ENCODE measurements around the gene LAMA2. TPM values are rescaled to one million over a fixed set of nuclear protein-coding genes. Genes with fewer than 3 reads are reported as not detected.

LAMA2 gene
- total RNA-seq, 3 donors from 2014 or later = 116 to 293 (median 118) TPM

GRCh38 chr6:129306826-129307225 lies 423.9 kb downstream of the LAMA2 start:
- H3K27ac ChIP-seq = no peak overlapping the region
- intact Hi-C loops (cut with DNase I; ENCODE audit: low total_unique reads) = no loop called here
- DNase-seq (ENCODE audit: low spot score in 2 of 2) = no peak
- TF ChIP-seq CTCF (IDR thresholded peaks at IDR 0.05) (no peak), POLR2A (IDR thresholded peaks at IDR 0.05) (no peak), POLR2AphosphoS5 (IDR thresholded peaks at IDR 0.05) (no peak)
- no peaks in the 10 kb centered on the region for H3K36me3 ChIP-seq
- H3K4me3 ChIP-seq = no peak overlapping the region
- H3K4me1 ChIP-seq = no peaks in the 10 kb centered on the region
- H3K27me3 ChIP-seq = no peaks in the 10 kb centered on the region
- no peaks in the 10 kb centered on the region for H3K9me3 ChIP-seq

GRCh38 chr6:129307845-129308244 lies 424.9 kb downstream of the LAMA2 start:
- intact Hi-C loops (cut with DNase I; ENCODE audit: low total_unique reads) = no loop called here
- no peak overlapping the region for H3K27ac ChIP-seq
- no peaks in the 10 kb centered on the region for H3K9me3 ChIP-seq
- no peak overlapping the region for H3K4me3 ChIP-seq
- H3K27me3 ChIP-seq = no peaks in the 10 kb centered on the region
- no peaks in the 10 kb centered on the region for H3K4me1 ChIP-seq
- no peaks in the 10 kb centered on the region for H3K36me3 ChIP-seq
- TF ChIP-seq POLR2A (IDR thresholded peaks at IDR 0.05) (no peak), CTCF (IDR thresholded peaks at IDR 0.05) (no peak), POLR2AphosphoS5 (IDR thresholded peaks at IDR 0.05) (no peak)
- DNase-seq (ENCODE audit: low spot score in 2 of 2) = no peak

GRCh38 chr6:129309154-129309553 lies 426.2 kb downstream of the LAMA2 start:
- Histone ChIP-seq H3K36me3 (no peaks in the 10 kb centered on the region), H3K27ac (no peak overlapping the region), H3K9me3 (no peaks in the 10 kb centered on the region), H3K4me3 (no peak overlapping the region), H3K4me1 (no peaks in the 10 kb centered on the region), H3K27me3 (no peaks in the 10 kb centered on the region)
- intact Hi-C loops (cut with DNase I; ENCODE audit: low total_unique reads) = no loop called here
- TF ChIP-seq POLR2AphosphoS5 (IDR thresholded peaks at IDR 0.05) = no peak
- no peak for TF ChIP-seq POLR2A (IDR thresholded peaks at IDR 0.05)
- no peak for TF ChIP-seq CTCF (IDR thresholded peaks at IDR 0.05)
- DNase-seq (ENCODE audit: low spot score in 2 of 2) = no peak

GRCh38 chr6:129312880-129313279 lies 429.9 kb downstream of the LAMA2 start:
- H3K9me3 ChIP-seq = no peaks in the 10 kb centered on the region
- no peak for TF ChIP-seq POLR2AphosphoS5 (IDR thresholded peaks at IDR 0.05)
- no peak for TF ChIP-seq POLR2A (IDR thresholded peaks at IDR 0.05)
- no peak for TF ChIP-seq CTCF (IDR thresholded peaks at IDR 0.05)

GRCh38 chr6:129314575-129314974 lies 431.6 kb downstream of the LAMA2 start:
- Histone ChIP-seq H3K36me3 (no peaks in the 10 kb centered on the region), H3K4me1 (no peaks in the 10 kb centered on the region), H3K27ac (no peak overlapping the region), H3K9me3 (no peaks in the 10 kb centered on the region), H3K4me3 (no peak overlapping the region), H3K27me3 (no peaks in the 10 kb centered on the region)
- DNase-seq (ENCODE audit: low spot score in 2 of 2) = no peak
- no peak for TF ChIP-seq CTCF (IDR thresholded peaks at IDR 0.05)
- TF ChIP-seq POLR2A (IDR thresholded peaks at IDR 0.05) = no peak
- TF ChIP-seq POLR2AphosphoS5 (IDR thresholded peaks at IDR 0.05) = no peak
- intact Hi-C loops (cut with DNase I; ENCODE audit: low total_unique reads) = no loop called here

More at GRCh38 chr6:129312880-129313279, 429.9 kb downstream of the LAMA2 start:
- intact Hi-C loops (cut with DNase I; ENCODE audit: low total_unique reads) = no loop called here
- Histone ChIP-seq H3K4me1 (no peaks in the 10 kb centered on the region), H3K27ac (no peak overlapping the region), H3K36me3 (no peaks in the 10 kb centered on the region), H3K27me3 (no peaks in the 10 kb centered on the region), H3K4me3 (no peak overlapping the region)
- DNase-seq (ENCODE audit: low spot score in 2 of 2) = no peak

Data from breast epithelium (tissue), 4 donors.